IMR-90 (cell line): ENCODE measurements around the gene PELI3. TPM values are rescaled to one million over a fixed set of nuclear protein-coding genes. Genes with fewer than 3 reads are reported as not detected.
A peak's percentile ranks its signal among the peaks of the same experiment; 100 is the strongest.

Experiments used
- ATAC-seq: fragments of 200-7000 bp; cut with Tn5 transposase; 2 replicates; pipeline ENCODE4 v1.9.1; 2020; ENCODE audit warnings: low read depth, mild to moderate bottlenecking, moderate library complexity
- BruUV-seq: library from RNA; stranded (reverse); fragments of 400-500 nt; replicated peaks from 2 replicates; lab custom pipeline; 2021; lab: Mats Ljungman, UMichigan
- CTCF ChIA-PET: fragments of 300-600 bp; formaldehyde crosslinking; extraction: SDS; loops from one replicate; lab custom pipeline; 2021; ENCODE audit warnings: antibody characterized with exemption; lab: Yijun Ruan, JAX
- POLR2A ChIA-PET: fragments of 300-600 bp; sonication (Branson Sonifier 250); formaldehyde crosslinking; loops from one replicate; lab custom pipeline; 2022; ENCODE audit warnings: antibody characterized with exemption; ENCODE audit not compliant: unreplicated experiment; lab: Charles Lee
- DNase-seq: peaks from one replicate; pipeline ENCODE4 v3.0.0; 2013
- H2AFZ ChIP-seq: replicated peaks from 2 replicates; pipeline ENCODE3; 2013; ENCODE audit warnings: low read length, mild to moderate bottlenecking; ENCODE audit not compliant: poor library complexity
- H2AK5ac ChIP-seq: 2 replicates; pipeline ENCODE4 v1.6.1; 2013; ENCODE audit warnings: low read depth, low read length, inconsistent platforms
- H2AK9ac ChIP-seq: replicated peaks from 2 replicates; pipeline ENCODE3; 2013; ENCODE audit warnings: mild to moderate bottlenecking, low read depth, low read length, moderate library complexity; ENCODE audit not compliant: poor library complexity
- H2BK120ac ChIP-seq: 2 replicates; pipeline ENCODE4 v1.6.1; 2013; ENCODE audit warnings: low read depth, low read length, inconsistent platforms
- H2BK15ac ChIP-seq: 3 replicates; pipeline ENCODE4 v1.6.1; 2013; ENCODE audit warnings: low read depth, low read length, inconsistent platforms
- H2BK20ac ChIP-seq: 2 replicates; pipeline ENCODE4 v1.6.1; 2013; ENCODE audit warnings: low read depth, mild to moderate bottlenecking, inconsistent platforms, low read length, moderate library complexity
- H2BK5ac ChIP-seq: 2 replicates; pipeline ENCODE4 v1.6.1; 2013; ENCODE audit warnings: mild to moderate bottlenecking, low read depth, low read length, inconsistent platforms; ENCODE audit not compliant: poor library complexity, severe bottlenecking
- H3K14ac ChIP-seq: replicated peaks from 2 replicates; pipeline ENCODE4 v1.6.1; 2013; ENCODE audit warnings: low read depth, low read length, inconsistent platforms
- H3K18ac ChIP-seq: 2 replicates; pipeline ENCODE4 v1.6.1; 2013; ENCODE audit warnings: low read depth, low read length, control low read depth
- H3K23ac ChIP-seq: 2 replicates; pipeline ENCODE4 v1.6.1; 2013; ENCODE audit warnings: low read depth, low read length, inconsistent platforms
- H3K27ac ChIP-seq: 2 replicates; pipeline ENCODE4 v1.5.1; 2013; ENCODE audit warnings: mild to moderate bottlenecking, control low read depth, low read length; ENCODE audit not compliant: insufficient read depth
- H3K27me3 ChIP-seq: 2 replicates; pipeline ENCODE4 v1.6.1; 2013; ENCODE audit warnings: low read length; ENCODE audit not compliant: control insufficient read depth, insufficient read depth
- H3K36me3 ChIP-seq: 2 replicates; pipeline ENCODE4 v1.6.1; 2013; ENCODE audit warnings: low read length, mixed read lengths; ENCODE audit not compliant: control insufficient read depth, insufficient read depth
- H3K4ac ChIP-seq: 2 replicates; pipeline ENCODE4 v1.6.1; 2013; ENCODE audit warnings: low read depth, low read length, inconsistent platforms
- H3K4me1 ChIP-seq: 2 replicates; pipeline ENCODE4 v1.6.1; 2013; ENCODE audit warnings: low read length, mixed read lengths; ENCODE audit not compliant: control insufficient read depth, insufficient read depth
- H3K4me2 ChIP-seq: 2 replicates; pipeline ENCODE4 v1.6.1; 2013; ENCODE audit warnings: low read depth, mild to moderate bottlenecking, control low read depth, low read length, moderate library complexity
- H3K4me3 ChIP-seq: 2 replicates; pipeline ENCODE4 v1.5.1; 2013; ENCODE audit warnings: low read depth, mild to moderate bottlenecking, control low read depth, low read length, moderate library complexity; ENCODE audit not compliant: insufficient read depth
- H3K56ac ChIP-seq: 2 replicates; pipeline ENCODE4 v1.6.1; 2013; ENCODE audit warnings: low read length, inconsistent platforms; ENCODE audit not compliant: insufficient read depth; ENCODE audit errors: extremely low read depth
- H3K79me1 ChIP-seq, 2 experiments: 2 replicates each; pipeline ENCODE4 v1.6.1; 2013; ENCODE audit warnings: low read length in 2 of 2, inconsistent platforms in 1 of 2, low read depth in 1 of 2
- H3K9ac ChIP-seq: 2 replicates; pipeline ENCODE4 v1.6.1; 2013; ENCODE audit warnings: low read depth, low read length, control low read depth
- H3K9me1 ChIP-seq: 2 replicates; pipeline ENCODE4 v1.6.1; 2013; ENCODE audit warnings: low read length, inconsistent platforms; ENCODE audit not compliant: insufficient read depth
- H3K9me3 ChIP-seq: 2 replicates; pipeline ENCODE4 v1.6.1; 2013; ENCODE audit warnings: low read length; ENCODE audit not compliant: control insufficient read depth, insufficient read depth
- H4K20me1 ChIP-seq: 2 replicates; pipeline ENCODE4 v1.6.1; 2013; ENCODE audit warnings: low read length, inconsistent platforms; ENCODE audit not compliant: insufficient read depth
- H4K5ac ChIP-seq: 2 replicates; pipeline ENCODE4 v1.6.1; 2013; ENCODE audit warnings: mild to moderate bottlenecking, low read depth, low read length, control low read depth
- H4K8ac ChIP-seq, 2 experiments: 2 replicates each; pipeline ENCODE4 v1.6.1; 2013; ENCODE audit warnings: low read depth in 2 of 2, low read length in 2 of 2, control low read depth in 1 of 2, inconsistent platforms in 1 of 2
- H4K91ac ChIP-seq: 2 replicates; pipeline ENCODE4 v1.6.1; 2013; ENCODE audit warnings: low read depth, low read length, inconsistent platforms; ENCODE audit not compliant: insufficient read depth
- MAFK ChIP-seq: IDR thresholded peaks from 2 replicates; pipeline ENCODE4 v1.6.1; 2012; ENCODE audit warnings: low read depth, low read length, improper control_type of control experiment
- NFE2L2 ChIP-seq: fragments of 150-350 bp; IDR thresholded peaks from 2 replicates; pipeline ENCODE4 v1.6.1; 2016; ENCODE audit warnings: low read depth, mild to moderate bottlenecking, low read length
- POLR2A ChIP-seq: IDR thresholded peaks from 2 replicates; pipeline ENCODE4 v1.6.1; 2012; ENCODE audit warnings: mild to moderate bottlenecking, low read depth, low read length
- RAD21 ChIP-seq: IDR thresholded peaks from 2 replicates; pipeline ENCODE4 v1.6.1; 2012; ENCODE audit warnings: low read length, improper control_type of control experiment
- WGBS, 2 experiments: methylation state at CpG; one replicate each; pipeline versions ENCODE4 v1.1.5 to v1.1.7; 2013; ENCODE audit warnings: missing lambda C conversion rate in 2 of 2; ENCODE audit not compliant: insufficient read length in 1 of 2; ENCODE audit errors: extremely low coverage in 2 of 2; 5-methylcytosine and 5-hydroxymethylcytosine counted together
- dilution Hi-C: fragments of 300-500 bp; cut with HindIII; formaldehyde crosslinking; loops from one replicate; pipeline ENCODE4 v1.14.3; 2018; ENCODE audit warnings: low sequenced_read_pairs; ENCODE audit not compliant: unreplicated experiment
- in situ Hi-C: fragments of 300-500 bp; cut with MboI; formaldehyde crosslinking; loops from 3 replicates; pipeline ENCODE4 v1.14.3; 2019; ENCODE audit warnings: low sequenced_read_pairs, inconsistent platforms, mixed read lengths
- intact Hi-C: fragments of 100-400 bp; cut with micrococcal nuclease; formaldehyde crosslinking; loops from 2 replicates; pipeline ENCODE4 v1.10.0; 2022
- polyA plus RNA-seq, 3 experiments: library from polyadenylated mRNA; depleted of rRNA; stranded (reverse); fragments of >200 nt; gene quantifications; 2 replicates each; pipeline ENCODE4 v1.2.3, GENCODE V29; 2012; ENCODE audit warnings: low replicate concordance in 1 of 3
- total RNA-seq: library from RNA; depleted of rRNA; stranded (reverse); fragments of >200 nt; gene quantifications from 2 replicates; pipeline ENCODE4 v1.2.3, GENCODE V29; 2012

Gene PELI3
- total and polyA plus RNA-seq, 2 of the 4 experiments (the other 2 are of a cell fraction): 5.0 to 6.3 TPM

- Histone ChIP-seq H3K79me1 (peaks cover 19 to 58% of the 10 kb centered on the region in 2 experiments), H2BK5ac (peak overlapping the region; percentile 85), H3K9ac (peak overlapping the region; percentile 95), H3K4me3 (peak overlapping the region; percentile 82), H3K27ac (peak overlapping the region; percentile 91), H2BK120ac (peak overlapping the region; percentile 18; the same call in 1 of the 2 replicates), H3K23ac (peak overlapping the region; percentile 76), H3K4me2 (peak overlapping the region; percentile 100), H3K27me3 (no peaks in the 10 kb centered on the region), H4K8ac (peak overlapping the region; percentile 46 to 95), H3K56ac (peak overlapping the region; percentile 88), H2BK15ac (no peak overlapping the region), H2BK20ac (no peak overlapping the region), H4K20me1 (peaks cover 11% of the 10 kb centered on the region; the same call in 1 of the 2 replicates), H3K4me1 (peaks cover 8% of the 10 kb centered on the region), H3K18ac (peak overlapping the region; percentile 31), H3K9me1 (peaks cover 7% of the 10 kb centered on the region; the same call in 1 of the 2 replicates), H3K14ac (peak overlapping the region; percentile 94), H3K9me3 (no peaks in the 10 kb centered on the region), H2AK9ac (peak overlapping the region; percentile 90), H2AK5ac (peak overlapping the region; percentile 91), H3K4ac (peak overlapping the region; percentile 92), H3K36me3 (peaks cover 5% of the 10 kb centered on the region), H4K91ac (peak overlapping the region; percentile 84), H4K5ac (peak overlapping the region; percentile 72), H2AFZ (peak overlapping the region; percentile 97)
- intact Hi-C loops (loop anchor here (1.0 to 2.0 kb wide), 3 partner anchors 41 to 139 kb away; partner anchors contain the start of gene MRPL11), in situ Hi-C loops (no loop called here), dilution Hi-C loops (no loop called here)
- WGBS, 2 experiments: 2% methylated on average over 6 of the region's 34 CpGs; no CpG with 5 or more reads in 1 of the 2 experiments
- ChIA-PET POLR2A (interaction anchor here (0.5 to 1.1 kb wide), 3 partner anchors 13 to 198 kb away, joined by 3 to 16 read pairs (median 8); partner anchors contain the start of genes PELI3 and RBM4B), CTCF (interaction anchor here (0.6 to 1.2 kb wide), 3 partner anchors 13 to 62 kb away, joined by 3 to 5 read pairs (median 3); partner anchors contain the start of genes MRPL11 and PELI3)
- peak; percentile 31 for ATAC-seq
- BruUV-seq: TSS peak; percentile 52
- DNase-seq: peak; percentile 20
- TF ChIP-seq NFE2L2: no peak
- no peak for TF ChIP-seq POLR2A
- no peak for TF ChIP-seq RAD21
- TF ChIP-seq MAFK: no peak
Observed at GRCh38 chr11:66479394-66480116, 12.8 kb downstream of the PELI3 start.
